Muscle of arm (tissue), 12 donors: ENCODE results near the gene TPM4. TPM values are rescaled to one million over a fixed set of nuclear protein-coding genes. Genes with fewer than 3 reads are reported as not detected.
"Not testable (repeated sequence)": the region's sequence is repeated elsewhere in the genome, so short reads cannot be mapped to it uniquely, and the experiment has no call there.

Source experiments
- DNase-seq: peaks from one replicate; pipeline ENCODE4 v3.0.0-alpha.2; 2013
- polyA plus RNA-seq, 12 donors: library from polyadenylated mRNA; unstranded; fragments of 120-200 nt; gene quantifications; one replicate each; pipeline ENCODE4 v1.2.1, GENCODE V29; 2013; ENCODE audit not compliant: insufficient read length in 12 of 12

The TPM4 gene
- polyA plus RNA-seq, 12 donors, result 168 to 459 (median 216) TPM

DNA sequence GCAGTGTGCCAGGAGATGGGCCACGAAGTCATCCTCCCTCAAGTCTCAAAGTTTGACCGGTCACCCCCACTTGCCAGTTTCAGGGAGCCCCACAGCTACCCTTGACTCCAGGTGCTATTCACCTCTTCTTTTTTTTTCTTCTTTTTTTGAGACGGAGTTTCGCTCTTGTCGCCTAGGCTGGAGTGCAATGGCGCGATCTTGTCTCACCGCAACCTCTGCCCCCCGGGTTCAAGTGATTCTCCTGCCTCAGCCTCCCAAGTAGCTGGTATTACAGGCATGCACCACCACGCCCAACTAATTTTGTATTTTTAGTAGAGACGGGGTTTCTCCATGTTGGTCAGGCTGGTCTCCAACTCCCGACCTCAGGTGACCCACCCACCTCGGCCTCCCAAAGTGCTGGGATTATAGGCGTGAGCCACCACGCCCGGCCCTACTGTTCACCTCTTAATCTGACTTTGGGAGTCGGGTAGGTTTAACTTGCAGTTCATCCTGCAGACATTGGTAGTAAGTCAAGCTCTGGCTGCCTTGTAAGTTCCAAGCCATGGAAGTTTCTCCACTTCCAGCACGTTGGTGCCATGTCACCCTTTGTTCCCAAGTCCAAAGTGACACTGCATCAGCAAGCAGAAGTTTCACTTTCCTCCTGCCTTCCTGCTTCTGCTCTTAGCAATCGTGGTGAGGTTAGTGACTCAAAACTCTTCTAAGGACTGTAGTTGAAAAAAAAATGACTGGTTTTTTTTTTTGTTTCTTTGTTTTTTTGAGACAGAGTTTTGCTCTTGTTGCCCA is 43.0 kb downstream of the TPM4 start:
- not testable (repeated sequence) for DNase-seq

DNA sequence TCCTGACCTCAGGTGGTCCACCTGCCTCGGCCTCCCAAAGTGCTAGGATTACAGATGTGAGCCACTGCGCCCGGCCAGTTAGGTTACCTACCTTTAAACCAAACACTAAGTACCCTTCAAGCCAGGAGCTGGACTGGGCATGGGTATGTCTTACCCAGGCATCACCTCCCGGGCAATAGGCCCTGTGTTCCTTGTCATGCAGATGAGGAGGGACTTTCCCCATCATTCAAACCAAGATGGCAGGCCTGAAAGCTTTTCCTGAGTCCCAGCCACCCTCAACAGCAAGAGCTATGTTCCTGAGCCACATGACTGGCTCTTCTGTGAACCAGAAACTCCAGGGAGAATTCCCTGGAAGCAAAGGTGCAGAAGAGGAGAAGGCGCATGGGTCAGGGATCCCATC is 44.8 kb downstream of the TPM4 start:
- DNase-seq, result no peak

DNA sequence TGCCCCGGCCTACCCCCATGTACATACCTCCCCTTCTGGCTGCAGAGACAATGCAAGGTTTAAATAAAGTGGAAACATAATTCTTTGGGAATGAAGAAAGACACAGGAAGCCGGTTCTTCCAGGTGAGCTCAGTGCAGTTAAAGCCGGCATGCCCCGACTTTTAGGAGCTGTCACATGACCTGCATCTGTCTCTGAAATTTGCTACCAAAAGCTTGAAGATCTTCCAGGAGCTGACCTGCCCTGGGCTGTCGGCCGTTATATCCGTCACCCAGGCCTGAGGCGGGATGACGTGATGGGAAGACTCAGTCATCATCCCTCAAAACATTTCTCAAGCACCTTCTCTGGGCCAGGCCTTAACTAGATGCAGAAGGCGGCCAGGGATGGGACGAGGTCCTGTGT is 45.7 kb downstream of the TPM4 start:
- DNase-seq, result no peak

DNA sequence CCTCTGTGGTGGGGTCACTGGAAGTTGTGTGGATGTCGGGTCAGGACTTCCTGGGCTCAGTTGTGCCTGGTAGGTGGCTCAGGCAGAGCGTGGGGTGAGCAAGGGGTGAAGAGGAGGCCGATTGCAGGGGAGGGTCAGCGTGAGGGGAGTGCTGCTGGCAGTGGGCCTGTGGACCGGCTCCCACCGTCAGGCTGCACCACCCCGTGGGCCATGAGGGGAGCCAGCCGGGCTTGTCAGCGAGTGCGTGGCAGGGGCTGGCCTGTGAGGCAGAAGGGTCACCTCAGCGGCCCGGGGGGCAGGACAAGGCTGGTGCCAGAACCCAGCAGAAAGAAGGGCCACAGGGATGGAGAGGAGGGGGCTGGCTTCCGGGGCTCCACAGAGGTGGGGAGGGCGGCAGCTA is 48.7 kb downstream of the TPM4 start:
- DNase-seq, result no peak

DNA sequence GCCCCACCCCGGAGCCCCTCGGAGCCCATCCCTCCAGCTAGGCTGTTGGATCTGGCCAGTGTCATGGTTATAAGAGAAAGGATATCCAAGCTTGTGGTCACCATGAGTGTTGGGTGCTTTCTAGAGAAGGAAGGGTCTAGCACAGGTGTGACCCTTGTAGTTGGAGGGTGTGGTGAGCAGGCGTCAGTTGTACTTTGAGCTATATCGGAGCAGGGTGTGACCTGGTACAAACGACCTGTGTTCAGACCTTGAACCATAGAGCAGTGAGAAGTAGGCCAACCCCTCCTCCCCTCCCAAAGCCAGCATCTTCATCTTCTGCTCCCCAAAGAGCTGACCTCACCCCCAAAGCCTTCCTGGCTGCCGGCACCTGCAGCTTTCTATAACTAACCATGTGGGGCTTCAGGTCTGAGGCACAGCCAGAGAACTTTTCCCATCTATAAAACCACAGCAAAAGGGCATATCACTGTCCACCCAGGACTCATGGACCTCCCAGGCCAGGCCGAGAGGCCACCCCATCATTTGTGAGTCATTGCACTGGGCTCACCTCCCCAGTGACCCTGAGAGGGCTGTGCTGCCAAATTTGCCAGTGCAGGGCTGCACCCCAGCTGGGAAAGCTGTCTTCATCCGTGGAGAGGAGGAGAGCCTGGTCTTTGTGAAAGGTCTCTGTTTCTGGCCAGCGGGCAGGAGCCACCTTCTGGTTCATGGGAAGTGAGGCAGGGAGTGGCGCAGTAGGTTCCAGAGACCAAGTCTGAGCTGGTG is 49.6 kb downstream of the TPM4 start:
- no peak for DNase-seq

DNA sequence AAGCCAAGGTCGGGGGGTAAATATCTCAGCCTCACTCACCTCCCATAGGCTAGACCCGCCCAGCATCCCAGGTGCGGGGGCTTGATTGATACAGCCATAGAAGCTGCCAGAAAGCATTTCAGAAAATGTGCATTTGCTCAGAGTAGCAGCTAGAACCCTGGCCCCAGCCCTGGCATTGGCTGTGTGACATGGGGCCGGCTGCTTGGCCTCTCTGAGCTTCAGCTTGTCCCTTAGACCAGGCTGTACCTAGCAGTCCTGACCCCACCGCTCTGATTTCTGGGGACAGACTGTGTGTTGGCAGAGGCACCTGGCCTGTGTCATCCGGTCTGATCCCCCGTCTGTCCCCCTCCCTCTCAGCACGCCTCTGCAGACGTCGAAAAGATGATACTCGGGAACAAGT is 50.8 kb downstream of the TPM4 start:
- DNase-seq, result no peak

DNA sequence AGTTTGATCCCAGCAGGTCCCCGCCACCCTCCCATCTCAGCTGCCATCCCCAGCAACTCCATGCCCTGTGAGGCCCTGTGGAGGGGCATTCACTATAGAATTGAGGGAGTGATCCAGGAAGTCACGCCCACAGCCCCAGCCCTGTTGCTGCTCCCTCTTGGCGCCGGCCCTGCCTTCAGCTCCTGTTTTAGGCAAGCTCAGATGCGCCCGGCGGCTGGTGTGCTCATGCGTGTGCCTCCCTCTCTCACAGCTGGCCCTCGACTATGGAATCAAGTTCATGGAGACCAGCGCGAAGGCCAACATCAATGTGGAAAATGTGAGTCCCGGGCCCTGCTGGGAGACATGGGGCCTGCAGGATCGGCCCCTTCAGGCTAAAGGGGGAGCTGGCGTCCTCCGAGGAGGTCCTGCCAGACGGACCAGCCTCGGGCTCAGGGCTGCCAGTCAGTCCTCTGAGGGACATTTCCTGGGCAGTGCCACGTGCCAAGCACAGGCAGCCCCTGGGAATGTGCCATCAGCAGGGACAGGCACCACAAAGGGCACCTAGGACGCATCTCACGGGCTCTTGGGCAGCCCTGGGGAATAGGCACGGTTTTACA is 51.6 kb downstream of the TPM4 start:
- DNase-seq, result no peak

DNA sequence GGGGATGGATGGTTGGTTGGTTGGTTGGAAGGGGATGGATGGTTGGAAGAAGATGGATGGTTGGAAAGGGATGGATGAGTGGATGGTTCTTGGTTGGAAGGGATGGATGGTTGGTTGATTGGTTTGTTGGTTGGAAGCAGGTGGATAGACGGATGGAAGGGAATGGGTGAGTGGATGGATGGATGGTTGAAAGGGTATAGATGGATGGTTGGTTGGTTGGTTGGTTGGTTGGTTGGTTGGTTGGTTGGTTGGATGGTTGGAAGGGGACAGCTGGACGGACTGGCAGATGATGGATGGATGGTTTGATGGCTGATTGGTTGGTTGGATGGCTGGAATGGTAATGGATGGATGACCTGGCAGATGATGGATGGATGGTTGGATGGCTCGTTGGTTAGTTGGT is 55.4 kb downstream of the TPM4 start:
- no peak for DNase-seq

DNA sequence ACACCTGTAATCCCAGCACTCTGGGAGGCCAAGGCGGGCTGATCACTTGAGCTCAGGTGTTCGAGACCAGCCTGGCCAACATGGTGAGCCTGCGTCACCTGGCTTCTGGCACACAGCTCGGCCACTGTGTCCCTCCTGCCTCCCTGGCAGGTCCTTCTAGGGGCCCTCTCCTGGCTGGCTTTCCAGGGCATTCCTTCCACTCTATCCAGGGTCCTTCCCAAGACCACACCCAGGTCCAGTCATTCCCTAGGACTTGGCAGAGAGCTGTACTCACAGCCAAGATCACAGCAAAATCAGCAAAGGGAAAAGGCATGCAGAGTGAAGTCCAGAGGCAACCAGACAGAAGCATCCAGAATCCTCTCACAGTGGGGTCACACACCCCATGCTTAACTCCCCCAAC is 57.5 kb downstream of the TPM4 start:
- DNase-seq, result no peak

DNA sequence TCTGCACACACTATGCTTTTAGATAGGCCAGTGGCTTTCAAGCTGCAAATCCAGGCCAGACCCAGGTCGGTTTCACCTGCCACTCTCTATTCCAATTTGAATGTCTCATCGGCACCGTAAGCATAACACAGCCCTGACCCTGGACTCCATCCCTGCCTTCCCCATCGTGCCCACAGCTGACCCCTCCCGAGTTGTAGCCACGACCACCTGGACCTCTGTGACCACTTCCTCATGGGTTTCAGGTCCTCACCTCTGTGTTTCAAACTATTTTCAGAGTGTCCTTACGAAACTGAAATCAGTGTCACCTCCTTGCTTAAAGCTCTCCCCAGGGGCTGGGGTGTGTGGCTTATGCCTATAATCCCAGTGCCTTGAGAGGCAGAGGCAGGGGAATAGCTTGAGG is 58.2 kb downstream of the TPM4 start:
- no peak for DNase-seq

DNA sequence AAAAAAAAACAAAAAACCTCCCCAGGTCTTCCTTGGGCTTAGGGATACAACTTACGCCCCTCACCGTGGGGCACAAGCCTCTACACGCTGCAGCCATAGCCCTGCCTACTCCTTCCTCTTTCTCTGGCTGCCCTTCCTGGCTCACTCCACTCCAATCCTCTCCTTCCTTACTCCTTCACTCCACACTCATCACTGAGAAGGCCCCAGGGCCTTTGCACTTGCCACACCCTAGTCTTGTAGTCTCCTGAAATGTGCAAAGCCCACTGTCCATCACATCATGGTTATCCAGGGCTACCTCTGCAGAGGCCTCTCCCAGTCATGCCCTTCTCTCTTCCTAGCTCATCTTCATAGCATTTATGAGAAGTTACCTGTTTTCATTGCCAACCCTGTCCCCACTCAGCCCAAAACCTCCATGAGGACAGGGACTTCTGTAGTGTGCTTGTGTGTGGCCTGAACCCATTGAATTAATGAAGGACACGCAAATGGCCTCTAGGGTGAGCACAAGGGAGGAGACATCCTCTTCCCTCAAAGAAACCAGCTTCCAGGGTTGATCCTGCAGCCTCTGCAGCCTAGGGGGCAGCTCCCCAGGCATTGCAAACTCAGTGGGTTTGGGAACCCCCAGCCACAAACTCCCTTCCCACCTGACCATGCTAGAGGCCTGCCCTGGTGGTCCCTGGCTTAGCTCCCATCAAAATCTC is 59.3 kb downstream of the TPM4 start:
- no peak for DNase-seq

DNA sequence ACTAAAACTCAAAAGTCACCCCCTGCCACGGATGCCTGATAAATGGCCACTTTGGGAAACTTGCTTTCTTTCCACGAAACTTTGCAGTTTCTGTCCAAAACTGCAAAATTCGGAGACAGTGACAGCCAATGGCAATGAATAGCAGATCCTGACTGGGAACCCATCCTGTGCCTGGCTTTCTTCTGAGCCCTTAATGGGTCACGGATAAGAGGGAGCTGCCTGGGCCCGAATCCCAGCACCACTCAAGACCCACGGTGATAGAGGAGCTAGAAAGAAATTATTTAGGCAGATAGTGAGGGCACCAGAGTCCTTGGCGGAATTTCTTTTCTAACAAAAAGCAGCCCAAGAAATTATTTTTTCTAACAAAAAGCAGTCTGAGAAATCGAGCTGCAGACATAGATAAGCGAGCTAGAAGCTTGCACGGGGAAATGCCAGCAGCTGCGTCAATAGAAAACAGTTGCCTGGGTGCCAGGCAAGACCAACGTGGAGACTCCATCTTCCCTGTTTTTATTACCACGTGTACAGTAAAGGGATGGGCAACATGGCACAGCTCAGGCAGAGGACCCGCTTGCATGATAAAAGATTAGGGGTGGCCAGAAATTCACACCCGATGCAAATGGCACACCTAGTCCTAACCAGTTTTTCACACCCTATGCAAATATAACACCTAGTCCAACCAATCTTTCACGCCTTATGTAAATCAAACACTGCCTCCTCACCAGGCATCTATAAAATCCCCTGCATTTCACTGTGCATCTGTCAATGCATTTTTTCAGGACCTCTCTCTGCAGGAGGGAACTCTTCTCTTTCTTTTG is 60.1 kb downstream of the TPM4 start:
- no peak for DNase-seq

DNA sequence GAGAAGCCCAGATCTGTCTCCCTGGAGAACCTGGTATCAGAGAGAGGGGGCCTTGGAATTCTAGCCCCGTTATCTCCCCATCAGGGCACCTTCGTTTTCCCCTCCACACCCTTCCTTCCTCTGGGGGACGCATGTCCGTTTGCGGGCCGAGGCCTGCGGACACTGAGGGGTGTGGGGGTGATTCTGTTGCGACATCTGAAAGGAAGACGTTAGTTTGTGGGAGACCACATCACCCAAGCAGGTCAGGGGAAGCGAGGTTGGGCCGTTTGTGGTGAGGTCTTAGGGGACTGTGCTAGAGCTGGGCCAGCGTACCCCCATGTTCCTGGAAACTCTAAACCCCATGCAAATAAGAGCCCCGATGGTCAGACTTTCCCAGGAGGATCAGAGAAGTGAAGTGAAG is 63.5 kb downstream of the TPM4 start:
- DNase-seq, result no peak

DNA sequence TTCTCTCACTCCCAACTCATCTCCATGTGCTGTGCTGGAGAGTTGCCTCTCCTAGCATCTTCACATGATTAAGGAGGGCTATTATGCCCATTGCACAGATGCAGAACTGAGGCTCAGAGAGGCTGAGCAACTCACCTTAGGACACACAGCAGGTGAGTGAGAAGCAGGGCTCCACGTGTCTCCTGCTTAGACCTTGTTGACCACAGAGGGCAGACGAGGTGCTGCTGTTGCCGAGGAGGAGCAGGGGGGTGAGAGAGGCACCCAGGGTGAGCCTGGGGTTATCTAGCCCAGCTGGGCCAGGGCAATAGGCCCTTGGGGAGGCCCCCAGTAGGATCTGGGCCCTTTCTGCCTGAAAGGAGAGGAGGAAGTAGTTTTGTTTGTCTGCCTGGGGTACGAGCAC is 64.7 kb downstream of the TPM4 start:
- DNase-seq, result no peak

DNA sequence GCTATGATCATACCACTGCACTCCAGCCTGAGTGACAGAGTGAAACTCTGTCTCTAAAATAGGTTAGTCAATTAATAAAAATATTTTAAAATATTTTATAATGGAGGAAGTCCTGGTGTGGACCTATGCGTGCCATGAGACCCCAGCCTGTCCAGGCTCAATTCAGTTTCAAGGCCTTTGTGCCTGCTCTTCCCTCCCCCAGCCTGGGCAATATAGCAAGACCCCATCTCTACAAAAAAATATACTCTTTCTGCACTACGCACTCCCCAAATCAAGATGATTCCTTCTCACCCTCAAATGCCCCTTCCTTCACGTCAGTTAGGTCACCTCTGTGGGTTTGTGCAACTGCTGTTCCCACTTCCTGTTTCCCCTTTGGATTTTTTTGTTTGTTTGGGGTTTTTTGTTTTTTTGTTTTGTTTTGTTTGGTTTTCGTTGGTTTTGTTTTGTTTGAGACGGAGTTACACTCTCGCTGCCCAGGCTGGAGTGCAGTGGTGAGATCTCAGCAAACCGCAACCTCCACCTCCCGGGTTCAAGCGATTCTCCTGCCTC is 65.8 kb downstream of the TPM4 start:
- no peak for DNase-seq

DNA sequence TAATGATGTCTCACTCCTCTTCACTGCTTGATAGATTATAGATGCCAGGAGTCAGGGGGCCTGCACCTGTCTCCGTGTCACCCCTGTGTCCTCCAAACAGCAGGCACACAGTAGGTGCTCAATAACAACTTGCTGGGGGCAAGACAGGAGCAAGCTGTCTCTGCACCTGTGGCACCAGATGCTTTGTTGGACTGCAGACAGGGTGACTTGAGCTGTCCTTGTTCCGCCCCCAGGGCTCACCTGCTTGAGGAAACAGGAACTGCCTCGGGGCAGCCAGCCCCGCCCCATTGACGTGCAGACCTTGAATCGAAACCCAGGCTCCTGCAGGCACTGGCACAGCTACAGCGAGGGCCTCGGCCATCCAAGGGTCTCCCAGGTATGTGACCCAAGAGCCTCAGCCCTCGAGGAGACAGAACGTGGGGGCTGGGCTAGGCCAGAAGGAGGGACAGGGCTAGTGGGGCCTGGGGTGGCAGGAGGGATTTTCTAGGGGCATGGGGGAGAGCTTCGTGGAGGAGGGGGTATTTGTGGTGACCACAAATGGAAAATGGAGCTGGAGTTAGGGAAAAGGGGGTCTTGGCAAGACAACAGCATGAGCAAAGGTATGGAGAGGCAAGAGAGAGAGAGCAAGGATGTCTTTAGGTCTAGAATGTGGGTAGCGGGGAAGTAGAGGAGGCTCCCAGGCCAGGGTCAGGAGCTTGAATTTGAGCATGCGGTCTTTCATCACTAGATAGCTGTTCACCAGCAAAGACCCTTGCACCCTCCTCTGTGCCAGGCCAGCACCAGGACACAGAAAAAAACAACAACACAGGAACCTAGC is 67.3 kb downstream of the TPM4 start, which contains the start of gene HSH2D:
TSS of gene HSH2D (plus strand) at position 287 of the 817 bp plus-strand sequence. CDS start 5,066 bp downstream, outside the sequence.
- no peak for DNase-seq

DNA sequence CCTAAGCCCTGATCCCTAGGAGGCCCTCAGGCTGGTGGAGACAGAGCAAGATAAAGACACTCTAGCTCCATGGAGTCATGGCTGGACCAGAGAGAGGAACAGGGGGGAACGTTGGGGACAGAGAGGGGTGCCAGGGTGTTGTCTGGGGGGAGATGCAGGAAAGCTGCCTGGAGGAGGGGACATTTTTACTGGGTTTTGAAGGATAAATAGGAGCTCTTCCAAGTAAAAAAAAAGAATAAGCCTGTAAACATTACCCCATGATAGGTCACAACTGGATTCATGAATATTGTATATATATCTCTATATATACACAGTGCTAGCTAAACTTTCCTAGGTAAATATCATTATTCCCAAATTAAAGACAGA is 67.9 kb downstream of the TPM4 start:
- DNase-seq, result no peak

DNA sequence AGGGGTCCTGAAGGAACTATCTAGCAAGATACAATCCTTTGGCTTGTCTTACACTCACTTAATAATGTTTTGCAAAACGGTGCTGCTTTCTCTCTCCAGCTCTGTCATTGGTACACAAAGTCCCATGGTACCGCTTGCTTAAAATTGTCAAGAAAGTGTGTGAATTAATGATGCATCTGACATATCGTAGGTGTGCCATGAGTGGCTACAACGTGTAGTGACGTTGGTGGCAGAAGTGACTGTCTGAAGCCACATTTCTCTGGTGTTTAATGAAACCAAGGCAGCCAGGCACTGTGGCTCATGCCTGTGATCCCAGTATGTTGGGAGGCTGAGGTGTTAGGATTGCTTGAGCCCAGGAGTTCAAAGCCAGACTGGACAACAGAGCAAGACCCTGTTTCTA is 69.8 kb downstream of the TPM4 start:
- no peak for DNase-seq

DNA sequence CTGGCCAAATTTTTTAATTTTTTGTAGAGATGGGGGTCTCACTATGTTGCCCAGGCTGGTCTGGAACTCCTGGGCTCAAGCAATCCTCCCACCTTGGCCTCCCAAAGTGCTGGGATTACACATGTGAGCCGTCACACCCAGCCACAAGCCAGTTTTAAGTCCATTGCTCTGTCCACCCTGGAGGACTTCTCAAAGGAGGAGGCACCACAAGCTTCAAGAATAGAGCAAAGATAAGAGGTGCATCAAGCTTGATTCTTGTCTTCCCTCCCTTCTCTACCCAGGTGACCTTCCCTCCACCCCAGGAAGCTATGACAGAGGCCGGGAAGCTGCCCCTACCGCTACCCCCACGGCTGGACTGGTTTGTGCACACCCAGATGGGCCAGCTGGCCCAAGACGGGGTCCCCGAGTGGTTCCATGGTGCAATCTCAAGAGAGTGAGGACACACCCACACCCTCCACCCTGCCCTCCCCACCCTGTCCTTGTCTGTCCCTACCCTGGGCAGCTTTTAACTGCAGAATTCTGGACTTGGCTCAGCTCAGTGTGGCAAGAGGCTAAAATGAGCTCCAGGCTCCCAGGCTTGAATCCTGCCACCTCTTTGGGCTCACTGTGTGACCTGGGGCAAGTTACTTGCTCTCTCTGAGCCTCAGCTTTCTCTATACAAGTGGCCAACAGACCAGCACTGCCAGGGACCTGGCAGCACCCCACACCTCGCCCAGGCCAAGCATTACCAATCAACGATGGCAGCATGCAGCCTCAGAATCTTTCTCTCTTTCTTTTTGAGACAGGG is 72.3 kb downstream of the TPM4 start:
- DNase-seq, result no peak
